Loucy (cell line): Measurements from ENCODE around the gene HEBP1.

Experiments
- H2AFZ ChIP-seq: fragments of 200-600 bp; sonication (generic); 2 replicates; pipeline ENCODE4 v1.6.0; 2016; ENCODE audit warnings: antibody characterized with exemption, mild to moderate bottlenecking, low read length, moderate library complexity
- H3F3A ChIP-seq: fragments of 200-600 bp; 2 replicates; pipeline ENCODE4 v1.6.0; 2016; ENCODE audit warnings: antibody characterized with exemption, low read depth, mild to moderate bottlenecking
- H3K27me3 ChIP-seq: fragments of 200-600 bp; sonication (generic); 2 replicates; pipeline ENCODE4 v1.6.1; 2014; ENCODE audit warnings: low read length, mild to moderate bottlenecking; ENCODE audit not compliant: insufficient read depth, poor library complexity, severe bottlenecking
- H3K36me3 ChIP-seq: fragments of 200-600 bp; sonication (generic); 2 replicates; pipeline ENCODE4 v1.6.1; 2016; ENCODE audit warnings: low read length; ENCODE audit not compliant: insufficient read depth
- H3K4me1 ChIP-seq: fragments of 200-600 bp; sonication (generic); 2 replicates; pipeline ENCODE4 v1.5.1; 2014; ENCODE audit warnings: low read length, mild to moderate bottlenecking; ENCODE audit not compliant: insufficient read depth, poor library complexity, severe bottlenecking
- H3K4me2 ChIP-seq: fragments of 200-600 bp; sonication (generic); 2 replicates; pipeline ENCODE4 v1.6.0; 2014; ENCODE audit warnings: antibody characterized with exemption, low read length, low read depth, mild to moderate bottlenecking; ENCODE audit not compliant: poor library complexity, severe bottlenecking
- H3K4me3 ChIP-seq: fragments of 200-600 bp; sonication (generic); 2 replicates; pipeline ENCODE4 v1.5.1; 2014; ENCODE audit warnings: low read length, mild to moderate bottlenecking, mixed read lengths; ENCODE audit not compliant: poor library complexity, severe bottlenecking
- H3K79me2 ChIP-seq: fragments of 200-600 bp; sonication (generic); 2 replicates; pipeline ENCODE4 v1.6.1; 2014; ENCODE audit warnings: low read length; ENCODE audit not compliant: insufficient read depth
- H3K9ac ChIP-seq: fragments of 200-600 bp; sonication (generic); 2 replicates; pipeline ENCODE4 v1.6.0; 2014; ENCODE audit warnings: mild to moderate bottlenecking, low read depth, low read length, moderate library complexity; ENCODE audit not compliant: poor library complexity, severe bottlenecking
- H3K9me2 ChIP-seq: fragments of 200-600 bp; sonication (generic); replicated peaks from 2 replicates; pipeline ENCODE4 v1.6.1; 2016; ENCODE audit warnings: low read depth, low read length, mixed read lengths
- H3K9me3 ChIP-seq: fragments of 200-600 bp; sonication (generic); 2 replicates; pipeline ENCODE4 v1.6.1; 2014; ENCODE audit warnings: mild to moderate bottlenecking, antibody characterized with exemption, low read length, low read depth; ENCODE audit not compliant: insufficient read depth
- H4K20me1 ChIP-seq: fragments of 200-600 bp; sonication (generic); 2 replicates; pipeline ENCODE4 v1.6.0; 2014; ENCODE audit warnings: antibody characterized with exemption, low read length, mild to moderate bottlenecking; ENCODE audit not compliant: insufficient read depth, poor library complexity, severe bottlenecking
- CTCF ChIP-seq: fragments of 200-600 bp; sonication (generic); conservative IDR thresholded peaks from 2 replicates; pipeline ENCODE4 v1.5.1; 2014; ENCODE audit warnings: mild to moderate bottlenecking, antibody characterized with exemption, low read length
- EZH2phosphoT487 ChIP-seq: fragments of 200-600 bp; IDR thresholded peaks from 2 replicates; pipeline ENCODE4 v1.6.1; 2018; ENCODE audit warnings: antibody characterized with exemption, mild to moderate bottlenecking, moderate library complexity, borderline replicate concordance

The HEBP1 gene

DNA sequence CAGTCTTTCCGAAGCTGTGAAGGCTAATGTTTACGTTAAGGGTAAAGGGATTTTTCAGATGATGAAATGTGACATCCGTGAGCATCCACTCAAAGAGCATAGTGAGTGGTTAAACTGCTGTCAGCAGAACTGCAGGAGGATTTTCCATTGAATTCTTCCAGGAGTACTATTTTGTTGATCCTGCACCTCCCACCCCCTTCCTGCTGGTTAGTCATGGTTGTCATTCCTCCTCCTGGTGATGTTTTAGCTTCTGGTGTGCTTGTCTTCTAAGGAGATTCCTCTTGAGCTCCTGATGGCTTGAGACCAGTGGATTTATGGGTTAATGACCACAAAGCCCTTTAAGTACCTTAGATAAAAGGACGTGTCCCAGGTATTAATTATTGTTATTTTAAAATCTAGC is 45.7 kb downstream of the HEBP1 start:
- H3F3A ChIP-seq = no peaks in the 10 kb centered on the region
- no peaks in the 10 kb centered on the region for H3K9me3 ChIP-seq
- H3K4me1 ChIP-seq = no peaks in the 10 kb centered on the region
- H3K36me3 ChIP-seq = no peaks in the 10 kb centered on the region
- H3K4me2 ChIP-seq = no peak overlapping the region
- H3K27me3 ChIP-seq = no peaks in the 10 kb centered on the region
- H3K4me3 ChIP-seq = no peak overlapping the region
- no peaks in the 10 kb centered on the region for H3K9me2 ChIP-seq
- no peak overlapping the region for H3K9ac ChIP-seq
- H3K79me2 ChIP-seq = no peaks in the 10 kb centered on the region
- no peak overlapping the region for H2AFZ ChIP-seq
- no peaks in the 10 kb centered on the region for H4K20me1 ChIP-seq
- TF ChIP-seq EZH2phosphoT487 (no peak), CTCF (no peak)

DNA sequence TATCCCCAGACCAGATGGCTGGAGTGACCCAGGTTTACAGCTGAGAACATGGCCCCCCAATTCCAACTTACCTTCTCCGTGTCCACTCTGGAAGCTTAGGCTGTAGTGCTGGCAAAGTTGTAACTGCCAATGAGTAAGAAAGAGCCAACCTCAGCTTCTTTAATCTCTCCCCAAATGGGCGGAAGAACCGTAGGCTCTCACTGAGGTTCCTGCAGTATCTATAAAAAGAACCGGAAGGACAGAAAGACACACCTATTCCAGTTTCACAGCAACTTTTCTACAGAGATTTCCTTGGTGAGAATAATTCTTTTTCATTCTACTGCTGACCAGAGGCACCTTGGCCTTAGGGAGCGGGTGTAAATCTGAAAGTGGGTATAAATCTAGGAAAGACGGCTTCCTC is 48.0 kb downstream of the HEBP1 start, which contains the start of gene GPRC5D:
GPRC5D (minus strand) TSS at position 135 of the 400 bp plus-strand sequence. CDS start 1,786 bp downstream, outside the sequence.
- Histone ChIP-seq H3F3A (no peaks in the 10 kb centered on the region), H2AFZ (no peak within 1 kb of the TSS), H3K9me3 (no peaks in the 10 kb centered on the region), H3K27me3 (no peaks in the 10 kb centered on the region), H3K4me3 (no peak within 1 kb of the TSS), H3K79me2 (no peaks in the 10 kb centered on the region), H3K9me2 (no peaks in the 10 kb centered on the region), H4K20me1 (no peaks in the 10 kb centered on the region), H3K4me2 (no peak within 1 kb of the TSS), H3K9ac (no peak within 1 kb of the TSS), H3K4me1 (no peaks in the 10 kb centered on the region), H3K36me3 (no peaks in the 10 kb centered on the region)
- TF ChIP-seq EZH2phosphoT487 = no peak
- no peak for TF ChIP-seq CTCF

GRCh38 chr12:12951504-12951903 is 48.6 kb downstream of the HEBP1 start:
- H3F3A ChIP-seq = no peaks in the 10 kb centered on the region
- H3K27me3 ChIP-seq = no peaks in the 10 kb centered on the region
- no peaks in the 10 kb centered on the region for H3K9me2 ChIP-seq
- H3K4me1 ChIP-seq = no peaks in the 10 kb centered on the region
- H3K36me3 ChIP-seq = no peaks in the 10 kb centered on the region
- no peaks in the 10 kb centered on the region for H3K9me3 ChIP-seq
- H3K79me2 ChIP-seq = no peaks in the 10 kb centered on the region
- no peak overlapping the region for H3K4me2 ChIP-seq
- H4K20me1 ChIP-seq = no peaks in the 10 kb centered on the region
- no peak overlapping the region for H3K4me3 ChIP-seq
- TF ChIP-seq CTCF (no peak), EZH2phosphoT487 (no peak)
- H2AFZ ChIP-seq = no peak overlapping the region
- no peak overlapping the region for H3K9ac ChIP-seq
